Measurements from ENCODE around the gene TECTB.

- TF ChIP-seq YY1 (IDR thresholded peaks at IDR 0.05; ENCODE audit: insufficient read depth, insufficient read length) (no peak), SUZ12 (IDR thresholded peaks at IDR 0.05; ENCODE audit: extremely low read depth, insufficient read depth, insufficient read length) (no peak), ZNF274 (IDR thresholded peaks at IDR 0.05; ENCODE audit: low read depth, low read length) (no peak)
These were observed 55.8 kb downstream of the TECTB start for GRCh38 chr10:112338957-112339356.
